Keratinocyte (primary cell): ENCODE data around the gene SCFD2. TPM values are rescaled to one million over a fixed set of nuclear protein-coding genes. Genes with fewer than 3 reads are reported as not detected.

ENCODE experiments used
- DNase-seq: peaks from one replicate; pipeline ENCODE4 v3.0.0-alpha.2; 2011; ENCODE audit warnings: low read depth, missing footprints, low spot score
- FAIRE-seq: peaks from 2 replicates; lab custom pipeline; 2011; peaks lifted over from hg19 to GRCh38; lab: Jason Lieb, UNC
- H2AFZ ChIP-seq: 2 replicates; pipeline ENCODE4 v1.6.0; 2012; ENCODE audit warnings: low read length, control low read depth, inconsistent platforms; ENCODE audit not compliant: control insufficient read depth
- H3K27ac ChIP-seq: 2 replicates; pipeline ENCODE4 v1.5.1; 2011; ENCODE audit warnings: low read length; ENCODE audit not compliant: control insufficient read depth, insufficient read depth
- H3K27me3 ChIP-seq: 3 replicates; pipeline ENCODE4 v1.6.0; 2011; ENCODE audit warnings: low read length; ENCODE audit not compliant: control insufficient read depth, insufficient read depth; ENCODE audit errors: extremely low read depth
- H3K36me3 ChIP-seq, 2 experiments: 2 replicates in 1 of 2; 3 replicates in 1 of 2; pipeline ENCODE4 v1.5.1; 2011; ENCODE audit warnings: low read length in 2 of 2, mild to moderate bottlenecking in 1 of 2; ENCODE audit not compliant: control insufficient read depth in 2 of 2, insufficient read depth in 2 of 2; ENCODE audit errors: extremely low read depth in 1 of 2
- H3K4me1 ChIP-seq: 3 replicates; pipeline ENCODE4 v1.5.1; 2011; ENCODE audit warnings: low read length; ENCODE audit not compliant: control insufficient read depth, insufficient read depth; ENCODE audit errors: extremely low read depth
- H3K4me2 ChIP-seq: 3 replicates; pipeline ENCODE4 v1.6.0; 2011; ENCODE audit warnings: low read depth, low read length; ENCODE audit not compliant: control insufficient read depth, insufficient read depth; ENCODE audit errors: extremely low read depth
- H3K4me3 ChIP-seq, 3 experiments: fragments of 200-600 bp in 1 of 3; sonication (generic) in 1 of 3; 2 replicates in 2 of 3; 3 replicates in 1 of 3; pipeline ENCODE4 v1.5.1; 2011 to 2016; ENCODE audit warnings: low read length in 3 of 3, mild to moderate bottlenecking in 3 of 3, control low read depth in 2 of 3, inconsistent platforms in 1 of 3, low read depth in 1 of 3, mixed read lengths in 1 of 3, mixed run types in 1 of 3, moderate library complexity in 1 of 3; ENCODE audit not compliant: control insufficient read depth in 2 of 3, insufficient read depth in 2 of 3; ENCODE audit errors: extremely low read depth in 1 of 3
- H3K79me2 ChIP-seq: 2 replicates; pipeline ENCODE4 v1.6.0; 2012; ENCODE audit warnings: low read length; ENCODE audit not compliant: control insufficient read depth, insufficient read depth
- H3K9ac ChIP-seq: 3 replicates; pipeline ENCODE4 v1.6.0; 2011; ENCODE audit warnings: low read length; ENCODE audit not compliant: control insufficient read depth, insufficient read depth; ENCODE audit errors: extremely low read depth
- H3K9me1 ChIP-seq: 3 replicates; pipeline ENCODE4 v1.6.0; 2011; ENCODE audit warnings: low read length; ENCODE audit not compliant: control insufficient read depth, insufficient read depth; ENCODE audit errors: extremely low read depth
- H3K9me3 ChIP-seq: 2 replicates; pipeline ENCODE4 v1.5.1; 2012; ENCODE audit warnings: low read depth, low read length; ENCODE audit not compliant: control insufficient read depth
- H4K20me1 ChIP-seq: 3 replicates; pipeline ENCODE4 v1.6.0; 2011; ENCODE audit warnings: low read length; ENCODE audit not compliant: control insufficient read depth, insufficient read depth; ENCODE audit errors: extremely low read depth
- EZH2 ChIP-seq: IDR thresholded peaks from one replicate; pipeline ENCODE4 v1.6.1; 2012; ENCODE audit warnings: inconsistent platforms, mild to moderate bottlenecking, low read length, moderate library complexity
- dilution Hi-C: fragments of 300-500 bp; cut with MboI; formaldehyde crosslinking; loops from one replicate; pipeline ENCODE4 v1.7.0; 2020; ENCODE audit warnings: low sequenced_read_pairs; ENCODE audit not compliant: extremely low pct_ligation_motif_present
- polyA plus RNA-seq, 5 experiments: library from polyadenylated mRNA; depleted of rRNA in 3 of 5; stranded (reverse) in 3 of 5; stranded (forward) in 1 of 5; unstranded in 1 of 5; fragments of >200 nt; gene quantifications; 1 replicate in 1 of 5; 2 replicates in 3 of 5; 3 replicates in 1 of 5; pipeline versions ENCODE4 v1.2.1 to v1.2.3, GENCODE V29; 2011 to 2012; ENCODE audit warnings: missing spikeins in 2 of 5, low read depth in 1 of 5, low replicate concordance in 1 of 5
- TF ChIP-seq, protein P1 (sequence below), 3 experiments: IDR thresholded peaks in 1 of 3; conservative IDR thresholded peaks in 1 of 3; optimal IDR thresholded peaks in 1 of 3; 2 replicates in 2 of 3; 3 replicates in 1 of 3; pipeline versions ENCODE3 to v1.5.1; 2011; ENCODE audit warnings: low read length in 3 of 3, mild to moderate bottlenecking in 3 of 3, moderate library complexity in 2 of 3, control low read depth in 1 of 3, inconsistent platforms in 1 of 3; ENCODE audit not compliant: insufficient read depth in 2 of 3; ENCODE audit errors: extremely low read depth in 1 of 3

SCFD2 gene
- polyA plus RNA-seq, 1 donor (not counting 4 experiments of a cell fraction or from before 2014, with no cell fraction given), result 13.9 TPM

DNA sequence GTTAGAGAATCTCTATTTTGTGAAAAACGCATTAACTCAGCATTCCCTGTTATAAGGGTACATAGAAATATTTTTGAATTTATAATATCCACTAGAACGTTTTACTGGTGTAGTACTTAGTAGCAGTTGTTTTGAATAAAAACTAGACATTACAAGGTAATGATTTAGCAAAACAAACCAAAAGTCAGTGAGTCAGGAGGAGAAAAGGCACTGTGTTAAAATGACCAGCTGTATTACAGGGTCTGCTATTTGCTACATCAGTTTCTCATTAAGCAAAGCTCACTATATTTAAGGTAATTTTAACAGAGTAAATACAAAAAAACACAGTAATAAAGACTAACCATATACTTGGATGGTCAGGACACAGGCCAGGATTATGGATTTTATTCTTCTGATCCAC lies 351.0 kb downstream of the SCFD2 start:
- H3K4me2 ChIP-seq, result no peak overlapping the region
- H3K4me3 ChIP-seq, result no peak overlapping the region
- dilution Hi-C loops, result no loop called here
- no peaks in the 10 kb centered on the region for H3K27me3 ChIP-seq
- H3K36me3 ChIP-seq, result no peaks in the 10 kb centered on the region
- H3K27ac ChIP-seq, result no peak overlapping the region
- no peak overlapping the region for H2AFZ ChIP-seq
- H3K4me1 ChIP-seq, result no peaks in the 10 kb centered on the region
- no peaks in the 10 kb centered on the region for H3K79me2 ChIP-seq
- H3K9ac ChIP-seq, result no peak overlapping the region
- no peak for TF ChIP-seq EZH2
- TF ChIP-seq, protein P1, sequence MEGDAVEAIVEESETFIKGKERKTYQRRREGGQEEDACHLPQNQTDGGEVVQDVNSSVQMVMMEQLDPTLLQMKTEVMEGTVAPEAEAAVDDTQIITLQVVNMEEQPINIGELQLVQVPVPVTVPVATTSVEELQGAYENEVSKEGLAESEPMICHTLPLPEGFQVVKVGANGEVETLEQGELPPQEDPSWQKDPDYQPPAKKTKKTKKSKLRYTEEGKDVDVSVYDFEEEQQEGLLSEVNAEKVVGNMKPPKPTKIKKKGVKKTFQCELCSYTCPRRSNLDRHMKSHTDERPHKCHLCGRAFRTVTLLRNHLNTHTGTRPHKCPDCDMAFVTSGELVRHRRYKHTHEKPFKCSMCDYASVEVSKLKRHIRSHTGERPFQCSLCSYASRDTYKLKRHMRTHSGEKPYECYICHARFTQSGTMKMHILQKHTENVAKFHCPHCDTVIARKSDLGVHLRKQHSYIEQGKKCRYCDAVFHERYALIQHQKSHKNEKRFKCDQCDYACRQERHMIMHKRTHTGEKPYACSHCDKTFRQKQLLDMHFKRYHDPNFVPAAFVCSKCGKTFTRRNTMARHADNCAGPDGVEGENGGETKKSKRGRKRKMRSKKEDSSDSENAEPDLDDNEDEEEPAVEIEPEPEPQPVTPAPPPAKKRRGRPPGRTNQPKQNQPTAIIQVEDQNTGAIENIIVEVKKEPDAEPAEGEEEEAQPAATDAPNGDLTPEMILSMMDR (optimal IDR thresholded peaks at IDR 0.05 in 1 of 3, IDR thresholded peaks at IDR 0.05 in 1 of 3, conservative IDR thresholded peaks at IDR 0.05 in 1 of 3; ENCODE audit: extremely low read depth in 1 of 3, insufficient read depth in 2 of 3, low read length in 3 of 3), result no peak
- FAIRE-seq (no peak), DNase-seq (no peak)
- H3K9me1 ChIP-seq, result no peaks in the 10 kb centered on the region
- H4K20me1 ChIP-seq, result no peaks in the 10 kb centered on the region
- no peaks in the 10 kb centered on the region for H3K9me3 ChIP-seq

- H4K20me1 ChIP-seq, result no peaks in the 10 kb centered on the region
- no peaks in the 10 kb centered on the region for H3K27me3 ChIP-seq
- no peaks in the 10 kb centered on the region for H3K9me3 ChIP-seq
- H3K9ac ChIP-seq, result no peak overlapping the region
- dilution Hi-C loops, result no loop called here
- H3K36me3 ChIP-seq, result no peaks in the 10 kb centered on the region
- H2AFZ ChIP-seq, result no peak overlapping the region
- H3K27ac ChIP-seq, result no peak overlapping the region
- H3K4me3 ChIP-seq, result no peak overlapping the region
- TF ChIP-seq EZH2, result no peak
- TF ChIP-seq, protein P1 (optimal IDR thresholded peaks at IDR 0.05 in 1 of 3, IDR thresholded peaks at IDR 0.05 in 1 of 3, conservative IDR thresholded peaks at IDR 0.05 in 1 of 3; ENCODE audit: extremely low read depth in 1 of 3, insufficient read depth in 2 of 3, low read length in 3 of 3), result no peak
- H3K9me1 ChIP-seq, result no peaks in the 10 kb centered on the region
- FAIRE-seq, result no peak
- no peaks in the 10 kb centered on the region for H3K79me2 ChIP-seq
- DNase-seq, result no peak
- H3K4me1 ChIP-seq, result no peaks in the 10 kb centered on the region
- no peak overlapping the region for H3K4me2 ChIP-seq
Measured at GRCh38 chr4:53013873-53014775, 351.7 kb downstream of the SCFD2 start.
